H1 (cell line): ENCODE results near the gene ELMO1. TPM values are rescaled to one million over a fixed set of nuclear protein-coding genes. Genes with fewer than 3 reads are reported as not detected.

Experiments
- BRCA1 ChIP-seq: IDR thresholded peaks from 2 replicates; pipeline ENCODE4 v1.6.1; 2012; ENCODE audit warnings: low read depth, low read length, improper control_type of control experiment
- CHD7 ChIP-seq: fragments of 300-600 bp; sonication (generic); IDR thresholded peaks from 2 replicates; pipeline ENCODE4 v1.7.1; 2012; ENCODE audit warnings: low read length, moderate library complexity, mild to moderate bottlenecking, inconsistent platforms; ENCODE audit not compliant: insufficient replicate concordance
- EZH2 ChIP-seq: fragments of 200-600 bp; sonication (generic); IDR thresholded peaks from 2 replicates; pipeline ENCODE4 v1.7.1; 2012; ENCODE audit warnings: low read depth, mild to moderate bottlenecking, moderate library complexity, low read length, inconsistent platforms; ENCODE audit not compliant: severe bottlenecking
- GTF2F1 ChIP-seq: IDR thresholded peaks from 2 replicates; pipeline ENCODE4 v1.6.1; 2012; ENCODE audit warnings: low read depth, low read length, improper control_type of control experiment, borderline replicate concordance
- MAFK ChIP-seq: IDR thresholded peaks from 2 replicates; pipeline ENCODE4 v1.6.1; 2012; ENCODE audit warnings: low read depth, mild to moderate bottlenecking, improper control_type of control experiment, low read length
- PHF8 ChIP-seq: fragments of 200-600 bp; sonication (generic); conservative IDR thresholded peaks from 2 replicates; pipeline ENCODE4 v1.7.1; 2012; ENCODE audit warnings: low read depth, mild to moderate bottlenecking, inconsistent platforms, low read length, moderate library complexity
- RAD21 ChIP-seq, 2 experiments: IDR thresholded peaks in 1 of 2; conservative IDR thresholded peaks in 1 of 2; 2 replicates each; pipeline ENCODE4 v1.6.1; 2011; ENCODE audit warnings: low read depth in 2 of 2, low read length in 2 of 2, improper control_type of control experiment in 1 of 2, inconsistent platforms in 1 of 2, mild to moderate bottlenecking in 1 of 2, moderate library complexity in 1 of 2
- RXRA ChIP-seq: IDR thresholded peaks from 2 replicates; pipeline ENCODE4 v1.6.1; 2011; ENCODE audit warnings: low read depth, mild to moderate bottlenecking, low read length, moderate library complexity; ENCODE audit not compliant: insufficient read depth
- SIX5 ChIP-seq: IDR thresholded peaks from 2 replicates; pipeline ENCODE4 v1.6.1; 2011; ENCODE audit warnings: mild to moderate bottlenecking, low read depth, low read length
- SP1 ChIP-seq: IDR thresholded peaks from 2 replicates; pipeline ENCODE4 v1.6.1; 2011; ENCODE audit warnings: low read depth, low read length
- USF2 ChIP-seq: IDR thresholded peaks from 2 replicates; pipeline ENCODE4 v1.6.1; 2011; ENCODE audit warnings: low read length, improper control_type of control experiment
- polyA plus RNA-seq, 7 experiments: library from polyadenylated mRNA; depleted of rRNA in 3 of 7; stranded (reverse) in 5 of 7; unstranded in 2 of 7; fragments of >200 nt in 5 of 7; fragments of 200-250 nt in 2 of 7; gene quantifications; 1 replicate in 5 of 7; 2 replicates in 1 of 7; 4 replicates in 1 of 7; pipeline versions ENCODE4 v1.2.1 to v1.2.3, GENCODE V29; 2011 to 2013; ENCODE audit warnings: missing spikeins in 2 of 7, mixed read lengths in 2 of 7
- total RNA-seq: library from RNA; stranded (reverse); fragmentation: NEBNext Ultra II Directional; extraction: Animal tissue kit (Norgen Biotek cat#: 25700); gene quantifications from 2 replicates; pipeline ENCODE4 v1.2.1, GENCODE V29; 2021

The ELMO1 gene
- total and polyA plus RNA-seq, 2 of the 8 experiments (the other 6 are each of a cell fraction or from before 2014, with no cell fraction given), result 18.4 to 21.0 TPM

GRCh38 chr7:37205451-37205850 is 243.2 kb downstream of the ELMO1 start (continued):
- TF ChIP-seq CHD7, result no peak
- no peak for TF ChIP-seq RAD21 (IDR thresholded peaks at IDR 0.05 in 1 of 2, conservative IDR thresholded peaks at IDR 0.05 in 1 of 2; ENCODE audit: low read depth in 2 of 2, low read length in 2 of 2)
- TF ChIP-seq USF2, result no peak
- TF ChIP-seq RXRA, result no peak
- no peak for TF ChIP-seq SP1
- no peak for TF ChIP-seq EZH2
- TF ChIP-seq GTF2F1, result no peak
- no peak for TF ChIP-seq MAFK
- TF ChIP-seq BRCA1, result no peak
- no peak for TF ChIP-seq SIX5
- no peak for TF ChIP-seq PHF8
